COLO829 (cell line): ENCODE measurements around the gene SPIN2A.
A peak's percentile ranks its signal among the peaks of the same experiment; 100 is the strongest.
"Not testable (repeated sequence)": the region's sequence is repeated elsewhere in the genome, so short reads cannot be mapped to it uniquely, and the experiment has no call there.

Source experiments
- DNase-seq: peaks from one replicate; pipeline ENCODE4 v3.0.0; 2012; ENCODE audit warnings: low spot score

The SPIN2A gene

GRCh38 chrX:57137073-57137472 is at the start of gene SPIN2A:
Gene SPIN2A, minus strand, starts transcription at chrX:57137397. Its CDS starts 800 bp downstream, at chrX:57136597.
- not testable (repeated sequence) for DNase-seq

GRCh38 chrX:57178605-57179004 is 41.4 kb upstream of the SPIN2A start:
- no peak for DNase-seq

- no peak for DNase-seq
These were observed 39.9 kb upstream of the SPIN2A start for GRCh38 chrX:57177070-57177469.

GRCh38 chrX:57172544-57172943 is 35.3 kb upstream of the SPIN2A start:
- DNase-seq = no peak

GRCh38 chrX:57156397-57157049 is 19.3 kb upstream of the SPIN2A start:
- peak; percentile 17 for DNase-seq

GRCh38 chrX:57155171-57155570 is 18.0 kb upstream of the SPIN2A start:
- DNase-seq = no peak

- not testable (repeated sequence) for DNase-seq
These were observed 15.0 kb upstream of the SPIN2A start for GRCh38 chrX:57152222-57152621.

- no peak for DNase-seq
These were observed 1.5 kb upstream of the SPIN2A start for GRCh38 chrX:57138674-57139073.

GRCh38 chrX:57137501-57137900 is 304 bp upstream of the SPIN2A start:
- no peak for DNase-seq

- not testable (repeated sequence) for DNase-seq
These were observed 608 bp downstream of the SPIN2A start for GRCh38 chrX:57136589-57136988.

GRCh38 chrX:57135287-57135686 is 1.9 kb downstream of the SPIN2A start:
- no peak for DNase-seq

- no peak for DNase-seq
These were observed 2.5 kb downstream of the SPIN2A start for GRCh38 chrX:57134702-57135101.

- no peak for DNase-seq
These were observed 3.5 kb downstream of the SPIN2A start for GRCh38 chrX:57133706-57134105.

- not testable (repeated sequence) for DNase-seq
These were observed 3.9 kb downstream of the SPIN2A start for GRCh38 chrX:57133284-57133683.

GRCh38 chrX:57132046-57132445 is 5.2 kb downstream of the SPIN2A start:
- DNase-seq = no peak

- DNase-seq = peak; percentile 8
These were observed 15.4 kb downstream of the SPIN2A start for GRCh38 chrX:57121816-57122215.

GRCh38 chrX:57121162-57121755 is 15.9 kb downstream of the SPIN2A start, which contains the start of gene SPIN2B:
Gene SPIN2B, minus strand, starts transcription at chrX:57121548.
- DNase-seq = peak; percentile 89

- not testable (repeated sequence) for DNase-seq
These were observed 16.5 kb downstream of the SPIN2A start for GRCh38 chrX:57120619-57121161.

GRCh38 chrX:57119416-57119815 is 17.8 kb downstream of the SPIN2A start:
- DNase-seq = no peak

- DNase-seq = not testable (repeated sequence)
These were observed 19.6 kb downstream of the SPIN2A start for GRCh38 chrX:57117566-57117965.

- DNase-seq = no peak
These were observed 32.2 kb downstream of the SPIN2A start for GRCh38 chrX:57104921-57105398.

GRCh38 chrX:57104406-57104805 is 32.8 kb downstream of the SPIN2A start:
- DNase-seq = no peak

- no peak for DNase-seq
These were observed 33.7 kb downstream of the SPIN2A start for GRCh38 chrX:57103489-57103888.
